GM19328 (cell line): ENCODE measurements around the gene LRBA.

Source experiments
- ATAC-seq: cut with Tn5 transposase; IDR thresholded peaks from one replicate; pipeline ENCODE4 v1.9.1; 2021; ENCODE audit warnings: mild to moderate bottlenecking, moderate library complexity; ENCODE audit not compliant: unreplicated experiment

The LRBA gene

DNA sequence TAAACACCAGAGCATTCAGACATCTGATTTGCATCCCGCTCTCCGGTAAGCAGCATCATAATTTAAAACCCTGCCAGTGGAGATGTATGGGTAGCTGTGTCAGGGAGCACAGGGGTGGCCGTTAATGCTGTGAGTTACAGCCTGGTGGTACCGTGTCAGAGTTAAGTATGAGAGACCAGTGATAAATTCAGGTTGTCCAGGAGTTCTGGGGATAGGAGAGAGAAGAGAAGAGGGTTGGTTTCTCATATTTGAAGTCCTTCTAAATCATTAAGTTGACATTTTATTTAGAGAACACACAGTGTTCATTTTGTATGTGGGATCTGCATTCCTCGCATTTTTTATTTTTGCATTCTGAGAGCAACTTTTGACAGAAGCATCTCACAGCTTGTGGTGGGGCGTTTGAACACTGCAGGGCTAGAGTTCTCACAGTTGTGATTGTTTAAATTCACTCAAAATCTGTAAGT lies 779.2 kb downstream of the LRBA start:
- no peak for ATAC-seq

GRCh38 chr4:150235317-150235716 lies 779.8 kb downstream of the LRBA start:
- ATAC-seq, result no peak

- no peak for ATAC-seq
Observed at GRCh38 chr4:150234246-150234645, 780.8 kb downstream of the LRBA start.

DNA sequence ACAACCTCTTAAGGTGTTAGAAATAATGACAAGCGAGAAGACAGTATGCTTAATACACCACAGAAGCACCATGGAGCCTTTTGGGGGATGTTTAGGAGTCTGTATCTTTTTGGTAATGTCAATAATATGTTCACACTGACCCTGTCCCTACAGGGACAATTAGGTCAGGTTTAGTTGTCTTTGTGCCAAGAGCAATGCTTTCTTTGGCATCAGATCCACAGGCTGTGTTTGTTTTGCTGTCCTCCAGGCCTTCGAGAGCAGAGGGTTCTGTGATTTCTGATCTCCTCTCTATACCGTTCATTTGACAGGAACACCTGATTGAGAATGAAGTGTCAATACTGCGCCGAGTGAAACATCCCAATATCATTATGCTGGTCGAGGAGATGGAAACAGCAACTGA lies 783.1 kb downstream of the LRBA start:
- no peak for ATAC-seq

GRCh38 chr4:150231107-150231770 lies 783.8 kb downstream of the LRBA start:
- ATAC-seq, result no peak

GRCh38 chr4:150230561-150230960 lies 784.5 kb downstream of the LRBA start:
- no peak for ATAC-seq

- no peak for ATAC-seq
Observed at GRCh38 chr4:150229520-150229919, 785.6 kb downstream of the LRBA start.

DNA sequence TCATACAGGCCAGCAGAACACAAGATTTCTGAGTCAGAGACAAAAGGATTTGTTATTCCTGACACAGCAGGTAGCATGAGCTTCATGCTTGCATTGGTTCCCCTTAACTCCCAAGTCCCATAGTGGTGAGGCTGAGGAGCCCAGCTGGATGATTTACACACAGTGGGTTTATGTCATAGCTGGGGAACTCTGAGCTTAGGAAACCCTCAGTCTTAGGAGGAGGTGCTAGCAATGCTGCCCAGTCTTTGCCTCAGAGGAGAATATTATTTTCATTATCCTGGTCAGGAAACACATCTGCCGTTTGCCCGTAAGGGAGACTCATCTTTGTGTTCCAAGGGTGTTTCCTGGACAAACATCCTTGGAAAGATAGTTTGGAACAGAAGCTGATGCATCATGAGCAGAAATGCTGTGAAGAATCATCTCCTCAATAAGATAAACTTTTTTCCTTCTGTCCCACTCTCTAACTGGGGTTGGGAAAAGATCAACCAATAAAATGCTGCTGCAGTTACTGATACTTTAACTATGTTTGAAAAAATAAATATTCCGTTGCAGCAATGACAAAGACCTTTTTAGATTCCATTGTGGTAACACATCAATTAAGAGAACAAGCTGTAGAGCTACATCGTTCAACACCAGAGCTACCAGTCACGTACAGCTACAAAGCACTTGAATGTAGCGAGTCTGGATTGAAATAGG lies 790.0 kb downstream of the LRBA start:
- ATAC-seq, result no peak

GRCh38 chr4:150219841-150220240 lies 795.2 kb downstream of the LRBA start:
- no peak for ATAC-seq

DNA sequence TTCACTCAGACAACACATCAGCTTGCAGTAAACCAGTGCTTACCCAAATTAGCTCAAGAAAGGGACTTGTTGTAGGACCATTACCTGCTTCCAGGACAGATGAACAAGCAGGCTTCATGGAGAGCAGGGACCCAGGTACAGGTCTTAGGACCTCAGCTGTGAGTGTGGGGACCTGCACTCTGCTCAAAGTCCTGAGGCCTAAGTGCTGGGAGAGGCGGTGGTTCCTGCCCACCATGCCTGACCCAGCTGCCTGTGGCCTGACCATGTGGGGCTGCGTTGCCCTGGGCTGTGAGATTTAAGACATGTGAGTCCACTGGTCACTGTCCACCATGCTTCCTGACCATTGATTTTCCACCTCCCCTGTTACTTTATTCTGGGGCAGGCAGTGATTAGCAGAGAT lies 796.6 kb downstream of the LRBA start:
- no peak for ATAC-seq

DNA sequence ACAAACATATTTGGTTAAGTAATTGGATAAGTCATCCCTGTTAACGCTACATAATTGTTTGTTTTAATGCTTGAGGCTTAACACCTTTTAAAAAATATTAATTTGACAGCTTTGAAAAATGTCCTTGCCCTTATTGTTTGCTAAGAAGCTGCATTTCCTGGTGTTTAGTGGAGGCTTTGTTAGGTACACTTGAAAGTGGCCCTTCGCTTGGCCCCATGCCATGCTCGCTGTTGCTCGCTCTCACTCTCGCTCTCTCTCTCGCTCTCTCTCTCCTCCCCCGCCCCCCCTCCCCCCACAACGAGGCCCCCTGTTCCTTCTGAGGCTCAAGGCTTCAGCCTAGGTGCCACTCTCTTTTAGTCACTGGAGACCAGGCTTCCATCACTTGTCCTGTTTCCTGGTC lies 797.3 kb downstream of the LRBA start:
- no peak for ATAC-seq

GRCh38 chr4:150217192-150217591 lies 797.9 kb downstream of the LRBA start:
- no peak for ATAC-seq

GRCh38 chr4:150216726-150217125 lies 798.4 kb downstream of the LRBA start:
- ATAC-seq, result no peak

DNA sequence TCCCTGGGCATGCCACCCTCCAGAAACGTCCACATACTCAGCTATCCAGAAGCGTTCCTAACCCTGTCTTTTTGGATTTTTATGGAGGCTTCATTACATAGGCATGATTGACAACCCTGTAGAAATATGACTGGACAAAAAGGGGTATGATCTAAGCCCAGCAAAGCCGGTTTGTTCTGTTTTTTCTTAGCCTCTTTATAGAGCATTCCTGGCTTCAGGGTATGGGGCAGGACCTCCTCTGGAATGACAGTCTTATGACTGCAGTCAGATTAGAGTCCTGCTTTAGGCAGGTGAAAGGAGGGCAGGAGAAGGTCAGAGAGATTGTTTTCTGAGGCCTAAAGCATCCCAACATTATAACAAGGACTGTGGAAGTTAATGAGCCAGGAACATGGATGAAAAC lies 799.5 kb downstream of the LRBA start:
- ATAC-seq, result no peak
